HG02943 (cell line): Measurements from ENCODE around the gene IRX2.

Experiments
- ATAC-seq: cut with Tn5 transposase; IDR thresholded peaks from one replicate; pipeline ENCODE4 v1.9.1; 2021; ENCODE audit warnings: mild to moderate bottlenecking, low read depth, moderate library complexity; ENCODE audit not compliant: unreplicated experiment

The IRX2 gene

GRCh38 chr5:2756211-2757152 lies 5.0 kb upstream of the IRX2 start:
- no peak for ATAC-seq

GRCh38 chr5:2755681-2756171 lies 4.2 kb upstream of the IRX2 start:
- no peak for ATAC-seq

GRCh38 chr5:2755076-2755680 lies 3.7 kb upstream of the IRX2 start:
- no peak for ATAC-seq

- no peak for ATAC-seq
These were observed 3.2 kb upstream of the IRX2 start for GRCh38 chr5:2754581-2755075.

GRCh38 chr5:2753452-2754420 lies 2.3 kb upstream of the IRX2 start:
- no peak for ATAC-seq

GRCh38 chr5:2752821-2753439 lies 1.5 kb upstream of the IRX2 start:
- ATAC-seq: no peak

GRCh38 chr5:2752059-2752820 lies 763 bp upstream of the IRX2 start:
- no peak for ATAC-seq

- ATAC-seq: no peak
These were observed 566 bp downstream of the IRX2 start for GRCh38 chr5:2750758-2751464.

- no peak for ATAC-seq
These were observed 1.3 kb downstream of the IRX2 start for GRCh38 chr5:2750026-2750757.

GRCh38 chr5:2749514-2750025 lies 1.9 kb downstream of the IRX2 start:
- ATAC-seq: no peak

- no peak for ATAC-seq
These were observed 2.5 kb downstream of the IRX2 start for GRCh38 chr5:2748861-2749513.

GRCh38 chr5:2748179-2748860 lies 3.2 kb downstream of the IRX2 start:
- ATAC-seq: no peak

- no peak for ATAC-seq
These were observed 3.9 kb downstream of the IRX2 start for GRCh38 chr5:2747363-2748162.

- no peak for ATAC-seq
These were observed 4.9 kb downstream of the IRX2 start for GRCh38 chr5:2746561-2747032.

GRCh38 chr5:2744485-2744884 lies 7.0 kb downstream of the IRX2 start:
- no peak for ATAC-seq
